RWPE2 (cell line): Measurements from ENCODE around the gene R3HDM2.
"Not testable (repeated sequence)": the region's sequence is repeated elsewhere in the genome, so short reads cannot be mapped to it uniquely, and the experiment has no call there.

Experiments
- ATAC-seq: fragments of 200-7000 bp; cut with Tn5 transposase; 3 replicates; pipeline ENCODE4 v1.9.1; 2021; ENCODE audit warnings: low read depth
- DNase-seq: peaks from one replicate; pipeline ENCODE4 v3.0.0-alpha.2; 2020; ENCODE audit warnings: low spot score
- H3K27ac ChIP-seq: fragments of 450-650 bp; 2 replicates; pipeline ENCODE4 v1.5.1; 2017; ENCODE audit warnings: mild to moderate bottlenecking; ENCODE audit not compliant: poor library complexity, severe bottlenecking
- H3K27me3 ChIP-seq: fragments of 250-450 bp; sonication (Bioruptor Pico); 2 replicates; pipeline ENCODE4 v1.5.1; 2021; ENCODE audit warnings: mild to moderate bottlenecking, moderate library complexity; ENCODE audit not compliant: insufficient read depth, poor library complexity, severe bottlenecking
- H3K36me3 ChIP-seq: fragments of 250-450 bp; sonication (Bioruptor Pico); 2 replicates; pipeline ENCODE4 v1.5.1; 2020; ENCODE audit warnings: low read depth, mild to moderate bottlenecking, moderate library complexity
- H3K4me1 ChIP-seq: fragments of 250-450 bp; sonication (Bioruptor Pico); 2 replicates; pipeline ENCODE4 v1.5.1; 2021; ENCODE audit warnings: mild to moderate bottlenecking, moderate library complexity; ENCODE audit not compliant: insufficient read depth, poor library complexity, severe bottlenecking
- H3K4me3 ChIP-seq: fragments of 250-450 bp; sonication (Bioruptor Pico); 2 replicates; pipeline ENCODE4 v1.5.1; 2021; ENCODE audit warnings: mild to moderate bottlenecking, moderate library complexity; ENCODE audit not compliant: severe bottlenecking
- H3K9me3 ChIP-seq: fragments of 250-450 bp; sonication (Bioruptor Pico); 2 replicates; pipeline ENCODE4 v1.5.1; 2021; ENCODE audit warnings: mild to moderate bottlenecking, moderate library complexity; ENCODE audit not compliant: severe bottlenecking
- CTCF ChIP-seq: fragments of 450-650 bp; IDR thresholded peaks from one replicate; pipeline ENCODE4 v1.5.1; 2017; ENCODE audit warnings: mild to moderate bottlenecking, moderate library complexity; ENCODE audit not compliant: poor library complexity, severe bottlenecking

The R3HDM2 gene

GRCh38 chr12:57367121-57367520 is 63.7 kb downstream of the R3HDM2 start:
- H3K36me3 ChIP-seq = no peaks in the 10 kb centered on the region

GRCh38 chr12:57366315-57366714 is 64.5 kb downstream of the R3HDM2 start:
- ATAC-seq = no peak
- no peaks in the 10 kb centered on the region for H3K4me1 ChIP-seq
- no peak for DNase-seq

More at GRCh38 chr12:57367121-57367520, 63.7 kb downstream of the R3HDM2 start:
- no peak for DNase-seq
- Histone ChIP-seq H3K27me3 (no peaks in the 10 kb centered on the region), H3K4me3 (no peak overlapping the region), H3K9me3 (peaks cover 3% of the 10 kb centered on the region), H3K27ac (no peak overlapping the region), H3K4me1 (no peaks in the 10 kb centered on the region)
- no peak for TF ChIP-seq CTCF
- ATAC-seq = no peak

GRCh38 chr12:57364156-57364555 is 66.7 kb downstream of the R3HDM2 start:
- not testable (repeated sequence) for H3K9me3 ChIP-seq, H3K27me3 ChIP-seq, H3K4me1 ChIP-seq, H3K4me3 ChIP-seq, ATAC-seq, DNase-seq, H3K27ac ChIP-seq, H3K36me3 ChIP-seq

More at GRCh38 chr12:57366315-57366714, 64.5 kb downstream of the R3HDM2 start:
- no peak overlapping the region for H3K27ac ChIP-seq
- peaks cover 3% of the 10 kb centered on the region for H3K9me3 ChIP-seq
- no peak for TF ChIP-seq CTCF
- H3K36me3 ChIP-seq = no peaks in the 10 kb centered on the region
- H3K27me3 ChIP-seq = no peaks in the 10 kb centered on the region
- H3K4me3 ChIP-seq = no peak overlapping the region

- H3K36me3 ChIP-seq = peaks cover 10% of the 10 kb centered on the region; the same call in 1 of the 2 replicates
- no peak for TF ChIP-seq CTCF
- H3K9me3 ChIP-seq = no peaks in the 10 kb centered on the region
- no peaks in the 10 kb centered on the region for H3K4me1 ChIP-seq
- ATAC-seq = no peak
- H3K27me3 ChIP-seq = no peaks in the 10 kb centered on the region
- DNase-seq = no peak
- H3K4me3 ChIP-seq = no peak overlapping the region
- no peak overlapping the region for H3K27ac ChIP-seq
These were observed 70.4 kb downstream of the R3HDM2 start for GRCh38 chr12:57360468-57360867.

GRCh38 chr12:57358646-57359045 is 72.2 kb downstream of the R3HDM2 start:
- DNase-seq = no peak
- ATAC-seq = no peak
- peaks cover 10% of the 10 kb centered on the region for H3K36me3 ChIP-seq
- no peaks in the 10 kb centered on the region for H3K4me1 ChIP-seq
- H3K27me3 ChIP-seq = no peaks in the 10 kb centered on the region
- no peak for TF ChIP-seq CTCF
- H3K27ac ChIP-seq = no peak overlapping the region
- no peaks in the 10 kb centered on the region for H3K9me3 ChIP-seq
- H3K4me3 ChIP-seq = no peak overlapping the region
